B cell (primary cell): ENCODE measurements around the gene FKBP2. TPM values are rescaled to one million over a fixed set of nuclear protein-coding genes. Genes with fewer than 3 reads are reported as not detected.
A peak's percentile ranks its signal among the peaks of the same experiment; 100 is the strongest.

ENCODE experiments used
- ATAC-seq: fragments of 200-7000 bp; cut with Tn5 transposase; one replicate; pipeline ENCODE4 v1.10.0; 2021; ENCODE audit warnings: low read depth, mild to moderate bottlenecking, moderate number of reproducible peaks, moderate library complexity
- CTCF ChIA-PET: fragments of 350-600 bp; sonication (Branson Sonifier 250); formaldehyde crosslinking; loops from one replicate; lab custom pipeline; 2021; ENCODE audit warnings: antibody characterized with exemption, inconsistent platforms; lab: Charles Lee
- POLR2A ChIA-PET: fragments of 350-600 bp; sonication (Branson Sonifier 250); formaldehyde crosslinking; loops from one replicate; lab custom pipeline; 2021; ENCODE audit warnings: antibody characterized with exemption; lab: Charles Lee
- DNase-seq: peaks from one replicate; pipeline ENCODE4 v3.0.0; 2013
- H2AFZ ChIP-seq: 2 replicates; pipeline ENCODE4 v1.6.1; 2012; ENCODE audit warnings: mild to moderate bottlenecking, low read depth, low read length; ENCODE audit not compliant: insufficient read depth, poor library complexity, severe bottlenecking
- H3K27ac ChIP-seq, 2 donors: 1 replicate in 1 of 2; 2 replicates in 1 of 2; pipeline ENCODE4 v1.5.1; 2012 to 2013; ENCODE audit warnings: low read length in 2 of 2, mild to moderate bottlenecking in 2 of 2, moderate library complexity in 1 of 2
- H3K27me3 ChIP-seq, 4 experiments: fragments of 200-600 bp in 1 of 4; sonication (generic) in 1 of 4; replicated peaks in 1 of 4; 1 replicate in 2 of 4; 2 replicates in 2 of 4; pipeline versions ENCODE4 v1.6.1 to v1.7.0; 2013 to 2016; ENCODE audit warnings: low read length in 3 of 4, mild to moderate bottlenecking in 2 of 4, mixed read lengths in 1 of 4, moderate library complexity in 1 of 4; ENCODE audit not compliant: insufficient read depth in 4 of 4, control insufficient read depth in 3 of 4; ENCODE audit errors: control extremely low read depth in 1 of 4
- H3K36me3 ChIP-seq, 2 experiments: replicated peaks in 1 of 2; 1 replicate in 1 of 2; 2 replicates in 1 of 2; pipeline versions ENCODE4 v1.6.1 to v1.7.1; 2013; ENCODE audit warnings: low read length in 1 of 2; ENCODE audit not compliant: insufficient read depth in 2 of 2, control insufficient read depth in 1 of 2; ENCODE audit errors: control extremely low read depth in 1 of 2, extremely low read depth in 1 of 2
- H3K4me1 ChIP-seq, 2 donors: fragments of 200-600 bp in 1 of 2; sonication (generic) in 1 of 2; 1 replicate in 1 of 2; 2 replicates in 1 of 2; pipeline versions ENCODE4 v1.5.1 to v1.6.1; 2013 to 2017; ENCODE audit warnings: low read length in 2 of 2; ENCODE audit not compliant: control insufficient read depth in 2 of 2, insufficient read depth in 2 of 2
- H3K4me2 ChIP-seq: replicated peaks from 2 replicates; pipeline ENCODE3; 2012; ENCODE audit warnings: mild to moderate bottlenecking, low read depth, low read length; ENCODE audit not compliant: poor library complexity, severe bottlenecking
- H3K4me3 ChIP-seq, 5 experiments: fragments of 200-600 bp in 1 of 5; sonication (generic) in 1 of 5; 1 replicate in 3 of 5; 2 replicates in 2 of 5; pipeline versions ENCODE4 v1.5.1 to v1.7.0; 2011 to 2016; ENCODE audit warnings: low read length in 4 of 5, mild to moderate bottlenecking in 4 of 5, low read depth in 2 of 5, control low read depth in 1 of 5, moderate library complexity in 1 of 5; ENCODE audit not compliant: insufficient read depth in 1 of 5; ENCODE audit errors: control extremely low read depth in 1 of 5, extremely low read depth in 1 of 5
- H3K79me2 ChIP-seq: fragments of 200-600 bp; sonication (generic); one replicate; pipeline ENCODE4 v1.6.0; 2016; ENCODE audit warnings: low read length; ENCODE audit not compliant: control insufficient read depth, insufficient read depth
- H3K9ac ChIP-seq: fragments of 200-600 bp; sonication (generic); 2 replicates; pipeline ENCODE4 v1.6.1; 2017; ENCODE audit warnings: mild to moderate bottlenecking, low read length, moderate library complexity
- H3K9me3 ChIP-seq, 3 donors: one replicate each; pipeline versions ENCODE4 v1.6.1 to v1.7.1; 2013; ENCODE audit warnings: low read length in 2 of 3; ENCODE audit not compliant: control insufficient read depth in 2 of 3, insufficient read depth in 1 of 3; ENCODE audit errors: control extremely low read depth in 1 of 3
- H4K20me1 ChIP-seq: 2 replicates; pipeline ENCODE4 v1.6.0; 2012; ENCODE audit warnings: mild to moderate bottlenecking, low read length; ENCODE audit not compliant: insufficient read depth, control insufficient read depth, poor library complexity, severe bottlenecking
- H3K27ac Mint-ChIP-seq: one replicate; pipeline ENCODE4 v1.8.0; 2021; ENCODE audit warnings: mixed read lengths
- H3K27me3 Mint-ChIP-seq: one replicate; pipeline ENCODE4 v1.8.0; 2021; ENCODE audit warnings: mixed read lengths
- H3K4me1 Mint-ChIP-seq: one replicate; pipeline ENCODE4 v1.8.0; 2021; ENCODE audit warnings: mixed read lengths
- H3K4me3 Mint-ChIP-seq: one replicate; pipeline ENCODE4 v1.8.0; 2021; ENCODE audit warnings: mixed read lengths
- H3K9me3 Mint-ChIP-seq: one replicate; pipeline ENCODE4 v1.8.0; 2022; ENCODE audit warnings: mixed read lengths; ENCODE audit not compliant: insufficient read depth
- CTCF ChIP-seq: fragments of 200-600 bp; IDR thresholded peaks from one replicate; pipeline ENCODE4 v1.8.0; 2022; ENCODE audit warnings: antibody characterized with exemption, mild to moderate bottlenecking
- EZH2 ChIP-seq: IDR thresholded peaks from 2 replicates; pipeline ENCODE4 v1.6.1; 2012; ENCODE audit warnings: borderline replicate concordance, low read depth, mild to moderate bottlenecking, moderate library complexity, low read length; ENCODE audit not compliant: insufficient read depth, poor library complexity, severe bottlenecking
- WGBS: methylation state at CpG from one replicate; pipeline ENCODE4 v1.1.5; 2013; ENCODE audit warnings: missing lambda C conversion rate; ENCODE audit not compliant: insufficient coverage; 5-methylcytosine and 5-hydroxymethylcytosine counted together
- intact Hi-C: fragments of 100-400 bp; cut with micrococcal nuclease; formaldehyde crosslinking; loops from one replicate; pipeline ENCODE4 v1.10.0; 2022
- polyA plus RNA-seq: library from polyadenylated mRNA; depleted of rRNA; stranded (reverse); fragments of >200 nt; gene quantifications from 2 replicates; pipeline ENCODE4 v1.2.3, GENCODE V29; 2012
- total RNA-seq, 2 donors: library from RNA; stranded (reverse); fragments of 120-200 nt in 1 of 2; gene quantifications; 1 replicate in 1 of 2; 2 replicates in 1 of 2; pipeline versions ENCODE4 v1.2.3 to v1.2.4, GENCODE V29; 2013 to 2022

Gene FKBP2
- total and polyA plus RNA-seq, 2 donors (not counting 1 experiment from before 2014, with no cell fraction given) = 23.7 to 38.2 TPM

GRCh38 chr11:64226507-64227051 lies 14.3 kb upstream of the FKBP2 start:
- Histone ChIP-seq H3K4me2 (peak overlapping the region; percentile 98), H3K27ac (peak overlapping the region; percentile 82 to 86), H2AFZ (peak overlapping the region; percentile 86), H3K79me2 (peaks cover 23% of the 10 kb centered on the region), H3K36me3 (peaks cover 0 to 17% of the 10 kb centered on the region in 2 experiments), H3K4me3 (peak overlapping the region; percentile 32 to 97 (median 92)), H4K20me1 (peaks cover 1% of the 10 kb centered on the region), H3K9ac (peak overlapping the region; percentile 85), H3K27me3 (no peaks in the 10 kb centered on the region), H3K9me3 (no peaks in the 10 kb centered on the region), H3K4me1 (peaks cover 30 to 47% of the 10 kb centered on the region in 2 donors)
- TF ChIP-seq CTCF (no peak), EZH2 (no peak)
- H3K9me3 Mint-ChIP-seq = no peaks in the 10 kb centered on the region
- POLR2A ChIA-PET = interaction anchor here (0.5 to 6.3 kb wide), 15 partner anchors 8 to 1107 kb away, joined by 3 to 78 read pairs (median 3); partner anchors contain the start of genes ESRRA, FERMT3, FKBP2 and PPP1R14B
- H3K27ac Mint-ChIP-seq = peak overlapping the region; percentile 93
- peaks cover 47% of the 10 kb centered on the region for H3K4me1 Mint-ChIP-seq
- WGBS = under 1% methylated on average over 26 of the region's 26 CpGs
- intact Hi-C loops = loop anchor here (1.0 kb wide), 7 partner anchors 8 to 43 kb away; partner anchors contain the start of genes PLCB3, PPP1R14B and VEGFB
- peak overlapping the region; percentile 91 for H3K4me3 Mint-ChIP-seq
- no peaks in the 10 kb centered on the region for H3K27me3 Mint-ChIP-seq
- DNase-seq = peak; percentile 77
- CTCF ChIA-PET = interaction anchor here (0.7 to 5.2 kb wide), 12 partner anchors 10 to 129 kb away, joined by 3 to 70 read pairs (median 4); partner anchors contain the start of genes FERMT3, FKBP2 and PLCB3
- peak; percentile 19 for ATAC-seq
